Nephron (organoid): ENCODE measurements around the gene KCNRG.

Experiments used
- H3K27ac Mint-ChIP-seq, 3 experiments: 2 replicates each; pipeline ENCODE4 v1.8.0; 2020; ENCODE audit warnings: mixed read lengths in 3 of 3, mild to moderate bottlenecking in 2 of 3, moderate library complexity in 1 of 3
- H3K27me3 Mint-ChIP-seq: 2 replicates; pipeline ENCODE4 v1.8.0; 2021; ENCODE audit warnings: low read depth, mild to moderate bottlenecking, moderate library complexity, mixed read lengths
- H3K36me3 Mint-ChIP-seq: 2 replicates; pipeline ENCODE4 v1.8.0; 2020; ENCODE audit warnings: low read depth, mixed read lengths
- H3K4me1 Mint-ChIP-seq: 2 replicates; pipeline ENCODE4 v1.8.0; 2020; ENCODE audit warnings: mixed read lengths
- H3K4me3 Mint-ChIP-seq, 3 experiments: 2 replicates each; pipeline ENCODE4 v1.8.0; 2020; ENCODE audit warnings: mild to moderate bottlenecking in 3 of 3, mixed read lengths in 3 of 3, moderate library complexity in 2 of 3
- H3K9me3 Mint-ChIP-seq: 2 replicates; pipeline ENCODE4 v1.8.0; 2020; ENCODE audit warnings: mixed read lengths
- CTCF ChIP-seq, 3 experiments: fragments of 200-600 bp; sonication (generic); IDR thresholded peaks; one replicate each; pipeline ENCODE4 v1.5.0; 2021; ENCODE audit warnings: antibody characterized with exemption in 3 of 3; ENCODE audit not compliant: unreplicated experiment in 3 of 3

The KCNRG gene

DNA sequence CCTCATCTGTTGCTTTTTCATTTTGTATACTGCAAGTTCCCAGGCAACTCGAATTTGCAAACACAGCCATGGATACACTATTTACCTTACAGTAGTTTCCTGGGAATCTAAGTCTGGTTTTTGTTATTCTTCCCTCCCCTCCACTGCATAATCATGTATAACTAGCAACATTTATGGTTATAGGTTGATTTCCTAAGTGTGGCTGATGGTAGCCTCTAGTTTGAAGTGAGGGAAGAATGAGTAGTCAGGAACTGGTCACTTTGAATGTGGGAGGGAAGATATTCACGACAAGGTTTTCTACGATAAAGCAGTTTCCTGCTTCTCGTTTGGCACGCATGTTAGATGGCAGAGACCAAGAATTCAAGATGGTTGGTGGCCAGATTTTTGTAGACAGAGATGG is at the start of gene KCNRG:
TSS of gene KCNRG (plus strand) at position 187 of the 400 bp plus-strand sequence. CDS start at position 237, 50 bp downstream.
- H3K36me3 Mint-ChIP-seq = peaks cover 85% of the 10 kb centered on the region
- H3K27me3 Mint-ChIP-seq = no peaks in the 10 kb centered on the region
- H3K9me3 Mint-ChIP-seq = no peaks in the 10 kb centered on the region
- H3K4me1 Mint-ChIP-seq = peaks cover 39% of the 10 kb centered on the region
- TF ChIP-seq CTCF (IDR thresholded peaks at IDR 0.05; ENCODE audit: unreplicated experiment in 3 of 3) = no peak
- H3K4me3 Mint-ChIP-seq = no peak within 1 kb of the TSS
- H3K27ac Mint-ChIP-seq = peak within 1 kb of the TSS; percentile 44 to 88 (median 65)

DNA sequence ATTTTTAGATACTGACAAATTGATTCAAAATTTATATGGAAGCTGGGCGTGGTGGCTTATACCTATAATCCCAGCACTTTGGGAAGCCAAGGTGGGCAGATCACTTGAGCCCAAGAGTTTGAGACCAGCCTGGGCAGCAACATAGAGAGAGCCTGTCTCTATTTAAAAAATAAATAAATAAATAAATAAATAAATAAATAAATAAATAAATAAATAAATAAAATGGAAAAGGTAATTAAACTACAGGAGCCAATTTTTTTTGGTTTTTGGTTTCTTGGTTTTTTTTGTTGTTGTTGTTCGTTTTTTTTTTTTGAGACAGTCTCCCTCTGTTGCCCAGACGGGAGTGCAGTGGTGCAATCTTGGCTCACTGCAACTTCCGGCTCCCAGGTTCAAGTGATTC is 47.8 kb upstream of the KCNRG start:
- no peaks in the 10 kb centered on the region for H3K4me1 Mint-ChIP-seq
- peaks cover 61% of the 10 kb centered on the region for H3K36me3 Mint-ChIP-seq
- H3K4me3 Mint-ChIP-seq = no peak overlapping the region
- H3K27me3 Mint-ChIP-seq = no peaks in the 10 kb centered on the region
- H3K27ac Mint-ChIP-seq = no peak overlapping the region
- no peak for TF ChIP-seq CTCF (IDR thresholded peaks at IDR 0.05; ENCODE audit: unreplicated experiment in 3 of 3)
- peaks cover 35% of the 10 kb centered on the region for H3K9me3 Mint-ChIP-seq

DNA sequence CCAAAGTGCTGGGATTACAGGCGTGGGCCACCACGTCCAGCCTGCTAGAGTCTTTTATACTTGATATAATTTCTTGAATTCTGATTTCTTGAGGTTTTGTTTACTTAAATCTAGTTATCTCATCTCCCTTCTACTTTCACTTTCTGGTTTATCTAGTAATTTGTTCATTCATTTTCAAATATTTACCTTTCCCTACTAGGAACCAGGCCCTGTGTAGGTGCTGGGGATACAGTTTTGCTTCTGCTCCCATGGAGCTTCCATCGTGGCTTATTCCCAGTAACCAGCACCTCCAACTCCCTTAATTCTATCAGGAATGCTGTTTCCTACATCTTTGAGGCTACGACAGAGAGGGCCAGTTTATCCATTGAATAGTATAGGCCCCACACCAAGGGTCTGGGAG is 42.5 kb upstream of the KCNRG start:
- no peak overlapping the region for H3K27ac Mint-ChIP-seq
- H3K27me3 Mint-ChIP-seq = no peaks in the 10 kb centered on the region
- H3K4me3 Mint-ChIP-seq = no peak overlapping the region
- TF ChIP-seq CTCF (IDR thresholded peaks at IDR 0.05; ENCODE audit: unreplicated experiment in 3 of 3) = no peak
- H3K36me3 Mint-ChIP-seq = peaks cover 17% of the 10 kb centered on the region
- peaks cover 3% of the 10 kb centered on the region for H3K9me3 Mint-ChIP-seq
- no peaks in the 10 kb centered on the region for H3K4me1 Mint-ChIP-seq

DNA sequence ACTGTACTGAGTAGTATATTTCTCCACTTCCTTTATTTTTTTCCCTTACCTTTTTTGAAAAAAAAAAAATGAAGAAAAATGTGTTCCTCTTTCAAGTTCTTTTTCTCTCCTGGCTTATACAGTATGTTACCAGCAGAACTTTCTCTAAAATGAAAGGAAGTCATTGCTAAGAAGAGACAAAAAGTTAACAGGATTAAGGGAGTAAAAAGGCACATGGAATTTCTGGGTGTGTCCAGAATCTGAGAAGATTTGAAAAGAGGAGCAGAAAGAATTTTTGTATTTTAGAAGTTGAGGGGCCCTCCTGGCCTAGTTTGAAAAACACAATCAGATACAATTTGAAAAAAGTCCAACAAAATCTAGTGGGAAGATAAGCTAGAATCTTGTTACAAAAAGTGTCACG is 39.4 kb upstream of the KCNRG start:
- no peak for TF ChIP-seq CTCF (IDR thresholded peaks at IDR 0.05; ENCODE audit: unreplicated experiment in 3 of 3)
- Mint-ChIP-seq H3K27me3 (no peaks in the 10 kb centered on the region), H3K27ac (no peak overlapping the region), H3K9me3 (no peaks in the 10 kb centered on the region), H3K4me3 (no peak overlapping the region), H3K4me1 (peaks cover 4% of the 10 kb centered on the region), H3K36me3 (peaks cover 6% of the 10 kb centered on the region)

- peaks cover 4% of the 10 kb centered on the region for H3K4me1 Mint-ChIP-seq
- no peaks in the 10 kb centered on the region for H3K9me3 Mint-ChIP-seq
- no peak overlapping the region for H3K27ac Mint-ChIP-seq
- TF ChIP-seq CTCF (IDR thresholded peaks at IDR 0.05; ENCODE audit: unreplicated experiment in 3 of 3) = peak; percentile 78 to 88 (median 87)
- H3K4me3 Mint-ChIP-seq = no peak overlapping the region
- H3K36me3 Mint-ChIP-seq = peaks cover 4% of the 10 kb centered on the region
- H3K27me3 Mint-ChIP-seq = no peaks in the 10 kb centered on the region
Observed at GRCh38 chr13:49976314-49977258, 38.7 kb upstream of the KCNRG start.

DNA sequence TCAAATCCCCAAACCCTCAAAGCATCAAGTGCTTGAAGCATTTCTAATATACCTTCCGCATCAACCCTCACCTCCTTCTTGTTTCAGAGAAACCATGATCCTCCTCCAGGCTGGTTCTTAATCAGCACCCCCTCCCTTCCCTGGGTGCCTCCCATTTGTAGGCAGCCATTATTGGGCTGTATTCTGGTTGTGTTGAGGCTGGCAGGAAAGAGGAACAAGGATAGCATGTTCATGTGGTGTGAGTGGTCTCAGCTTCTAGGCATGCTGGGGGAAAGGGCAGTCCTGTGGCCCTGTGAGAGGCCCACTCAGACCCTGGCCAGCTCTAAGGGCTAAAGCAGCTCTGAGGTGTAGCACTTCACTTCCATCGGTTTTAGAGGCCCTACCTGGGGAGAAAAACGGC is 37.3 kb upstream of the KCNRG start:
- H3K27me3 Mint-ChIP-seq = no peaks in the 10 kb centered on the region
- no peak for TF ChIP-seq CTCF (IDR thresholded peaks at IDR 0.05; ENCODE audit: unreplicated experiment in 3 of 3)

More for the DNA sequence above, 37.3 kb upstream of the KCNRG start:
- Mint-ChIP-seq H3K9me3 (no peaks in the 10 kb centered on the region), H3K36me3 (peaks cover 9% of the 10 kb centered on the region), H3K4me1 (peaks cover 4% of the 10 kb centered on the region), H3K4me3 (no peak overlapping the region), H3K27ac (no peak overlapping the region)
